Activated T-cell treated with anti-CD3 and anti-CD28 coated beads, Interleukin-2, amount 50 U/mL, for 48 hours (primary cell): ENCODE results near the gene FYB1.

Experiments used
- DNase-seq, 2 experiments: peaks; one replicate each; pipeline ENCODE4 v3.0.0-alpha.2; 2020

Gene FYB1

DNA sequence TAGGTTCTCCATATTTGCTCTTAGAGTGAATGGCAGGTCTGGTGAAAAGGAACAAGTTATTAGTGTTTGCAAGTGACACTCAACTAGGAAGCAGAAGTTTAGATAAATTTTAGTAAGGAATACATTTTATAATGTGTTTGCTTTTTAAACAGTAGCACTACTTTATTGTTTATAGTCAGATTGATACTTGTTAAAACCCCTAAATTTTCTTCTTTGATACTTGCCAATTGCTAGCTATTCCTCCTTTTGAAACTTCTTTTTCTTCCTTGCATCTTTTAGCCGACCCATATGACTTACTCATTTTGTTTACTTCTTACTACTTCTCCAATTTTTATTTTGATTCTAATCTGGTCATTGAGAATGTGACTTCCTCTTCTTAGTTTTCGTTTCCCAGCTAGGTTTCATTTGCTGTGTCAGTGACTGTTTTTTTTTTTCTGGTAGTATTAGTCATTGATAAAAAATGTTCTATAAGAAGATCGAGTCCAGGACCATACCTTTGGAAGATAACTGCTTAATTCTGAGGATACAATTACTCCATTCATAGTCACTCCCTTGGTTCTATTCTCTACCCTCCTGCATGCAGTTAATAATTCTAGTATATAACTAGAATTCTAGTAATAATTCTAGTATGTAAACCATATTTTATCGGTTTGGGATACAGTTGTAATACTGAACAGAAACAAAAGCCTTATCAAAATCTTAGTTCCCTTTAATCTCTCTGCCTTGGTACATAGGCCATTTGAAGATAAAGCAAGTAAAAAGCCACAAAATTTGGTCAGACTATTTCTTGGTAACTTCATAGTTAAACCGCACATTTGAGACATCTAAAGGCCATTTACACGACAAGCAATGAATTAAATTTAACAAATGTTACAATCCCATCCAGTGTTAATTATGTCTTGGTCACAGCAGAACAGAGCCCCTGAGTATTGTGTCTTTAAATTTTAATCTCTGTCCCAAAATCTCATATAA is 142.3 kb downstream of the FYB1 start:
- no peak for DNase-seq

DNA sequence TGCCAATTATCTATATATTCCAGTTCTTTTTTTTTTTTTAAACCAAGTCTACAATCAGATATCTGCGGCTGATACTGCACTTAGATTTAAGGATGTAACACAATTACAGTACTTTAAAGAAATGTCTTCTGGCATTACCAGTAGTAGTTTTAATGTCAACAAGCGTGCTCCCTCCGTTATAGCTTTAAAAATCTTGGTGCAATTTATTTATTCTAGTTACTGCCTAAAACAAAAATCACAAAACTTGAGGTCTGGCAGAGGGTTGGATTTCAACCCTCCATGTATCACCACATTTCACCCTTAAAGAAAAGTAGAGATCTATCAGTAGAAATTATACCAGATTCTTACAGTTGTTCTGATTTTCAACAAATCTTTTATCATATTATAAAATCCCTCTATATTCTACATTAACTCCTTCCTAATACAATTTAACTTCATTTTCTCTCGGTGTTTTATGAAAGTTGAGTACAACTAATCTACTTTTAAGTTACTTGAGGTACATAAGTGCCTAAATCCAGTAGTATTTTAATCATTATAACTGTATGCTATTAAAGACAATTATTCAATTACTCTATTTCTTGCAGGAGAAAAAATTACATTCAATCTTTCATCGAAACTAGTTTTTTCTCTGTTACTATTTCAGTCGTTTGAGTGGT is 143.1 kb downstream of the FYB1 start:
- no peak for DNase-seq

DNA sequence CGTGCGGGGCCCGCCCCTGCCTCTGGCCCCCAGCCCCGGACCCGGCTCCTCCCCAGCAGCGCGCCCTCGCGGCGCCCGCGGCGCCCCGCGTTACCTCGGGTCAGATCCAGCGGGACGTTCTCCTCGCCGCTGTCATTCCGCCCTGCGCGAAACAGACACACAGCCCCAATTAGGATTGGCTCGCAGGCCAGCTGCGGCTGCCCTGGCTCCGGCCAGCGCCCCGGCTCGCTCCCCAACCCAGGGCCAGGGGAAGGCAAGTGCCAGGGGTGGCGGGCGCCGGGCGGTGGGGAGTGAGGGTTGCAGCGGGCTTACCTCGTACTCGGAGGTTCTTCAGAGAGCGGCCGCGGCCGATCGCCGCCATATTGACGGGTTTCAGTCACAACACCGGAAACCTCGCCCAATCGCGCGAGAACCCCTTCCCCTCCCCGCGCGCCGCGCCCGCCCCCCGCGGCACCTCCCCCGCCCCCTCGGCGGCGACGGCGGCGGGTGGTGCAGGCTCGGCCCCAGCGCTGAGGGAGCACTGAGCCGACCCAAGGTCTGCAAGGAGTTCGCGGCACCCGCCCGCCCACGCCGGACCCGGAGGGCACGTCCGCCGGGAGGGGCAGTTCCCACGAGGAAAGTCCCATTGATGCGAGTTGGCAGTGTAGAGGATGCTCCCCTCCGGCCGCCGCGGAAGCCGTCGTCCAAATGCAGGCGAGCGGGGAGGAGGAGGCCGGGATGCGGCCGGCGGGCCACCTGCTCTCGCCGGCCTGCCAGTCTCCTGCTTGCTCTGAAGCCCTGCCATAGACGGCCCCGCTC is 145.1 kb downstream of the FYB1 start, which contains the start of gene RICTOR:
RICTOR (minus strand) TSS at position 383 of the 798 bp plus-strand sequence; CDS start at position 361, 22 bp downstream.
- DNase-seq = peak; percentile 93 to 96

DNA sequence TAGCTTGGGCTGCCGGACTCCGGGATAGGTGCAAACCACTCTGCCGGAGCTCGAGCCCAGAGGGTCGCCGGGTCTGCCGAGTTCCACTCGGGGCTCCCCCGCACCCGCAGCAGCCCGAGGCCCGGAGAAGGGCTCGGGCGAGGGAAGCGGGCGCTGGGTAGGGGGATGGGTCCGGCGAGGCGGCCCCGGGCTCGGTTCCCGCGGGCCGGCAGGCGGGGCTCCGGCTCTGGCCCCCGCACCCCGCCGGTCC is 145.7 kb downstream of the FYB1 start:
- peak in 1 of 2 experiments; percentile 72 for DNase-seq

DNA sequence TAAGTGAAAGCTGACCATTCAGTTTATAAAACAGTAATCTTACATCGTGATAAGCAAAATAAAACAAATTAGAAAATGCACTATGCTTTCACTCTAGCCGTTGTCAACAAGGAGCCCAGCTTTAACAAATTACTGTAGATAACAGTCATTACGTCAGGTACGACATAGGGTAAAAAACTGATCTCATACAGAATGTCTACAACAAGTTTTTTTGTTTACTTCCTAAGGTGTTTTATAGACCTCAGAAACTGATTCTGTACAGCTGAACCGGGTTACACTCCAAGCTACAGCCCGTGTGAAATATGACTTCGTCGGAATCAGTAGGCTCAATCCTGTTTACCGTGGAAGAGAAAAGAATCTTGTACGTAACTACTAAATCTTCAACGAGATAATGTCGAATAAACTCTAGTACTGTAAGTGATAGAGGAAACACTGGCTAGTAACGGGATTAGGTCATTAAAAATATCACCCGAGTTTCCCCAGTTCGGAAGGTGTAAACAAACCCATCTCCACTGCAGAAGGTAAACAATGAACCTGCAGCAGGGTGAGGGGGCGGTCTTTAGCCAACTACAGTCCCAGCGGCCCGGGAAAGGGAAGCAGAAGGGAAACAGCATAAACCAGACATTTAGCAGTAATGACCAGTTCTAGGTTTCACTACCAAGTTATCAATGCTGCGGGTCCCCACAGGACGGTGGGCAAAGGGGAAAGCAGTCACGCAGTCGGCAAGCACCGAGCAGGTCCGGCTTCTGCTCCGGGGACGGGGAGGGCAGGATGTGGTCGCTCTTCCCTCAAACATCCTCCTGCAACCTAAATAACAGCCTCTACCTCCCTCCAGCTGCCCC is 146.2 kb downstream of the FYB1 start:
- DNase-seq = peak; percentile 75

DNA sequence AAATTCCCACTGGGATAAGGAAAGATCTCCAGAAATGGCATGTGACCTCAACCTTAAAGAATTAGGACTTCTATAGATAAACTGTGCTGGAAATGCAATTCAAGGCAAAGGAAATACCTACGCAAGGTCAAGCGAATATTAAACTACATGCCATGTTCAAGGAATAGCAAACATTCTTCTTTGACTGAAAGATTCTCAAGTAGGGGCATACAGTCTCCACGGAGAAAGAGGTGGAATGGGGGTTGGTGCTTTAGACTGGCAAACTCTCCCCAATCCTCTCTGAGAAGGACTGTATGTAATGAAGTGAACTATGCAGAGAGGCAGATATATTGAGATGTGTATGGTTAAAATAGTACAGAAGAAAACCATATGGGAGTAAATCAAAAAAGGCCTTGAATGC is 151.3 kb downstream of the FYB1 start:
- DNase-seq = no peak

DNA sequence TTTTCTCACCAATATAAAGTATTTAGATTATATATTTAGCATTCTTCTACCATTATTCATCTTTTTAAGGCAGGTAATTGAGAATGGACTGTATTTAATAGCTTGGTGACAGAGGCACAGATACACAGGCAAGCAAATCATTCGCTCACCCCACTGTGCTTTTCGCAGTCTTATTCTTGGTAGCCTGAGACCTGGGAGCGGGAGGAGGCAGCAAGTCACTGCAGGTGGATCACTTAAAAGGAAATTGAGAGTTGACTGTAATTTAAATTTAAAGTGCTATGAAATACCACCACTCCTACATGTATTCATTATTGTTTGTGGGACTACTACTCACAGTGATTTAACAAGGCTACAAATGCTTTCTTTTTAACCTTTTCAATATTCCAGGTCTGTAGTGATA is 154.9 kb downstream of the FYB1 start:
- no peak for DNase-seq

DNA sequence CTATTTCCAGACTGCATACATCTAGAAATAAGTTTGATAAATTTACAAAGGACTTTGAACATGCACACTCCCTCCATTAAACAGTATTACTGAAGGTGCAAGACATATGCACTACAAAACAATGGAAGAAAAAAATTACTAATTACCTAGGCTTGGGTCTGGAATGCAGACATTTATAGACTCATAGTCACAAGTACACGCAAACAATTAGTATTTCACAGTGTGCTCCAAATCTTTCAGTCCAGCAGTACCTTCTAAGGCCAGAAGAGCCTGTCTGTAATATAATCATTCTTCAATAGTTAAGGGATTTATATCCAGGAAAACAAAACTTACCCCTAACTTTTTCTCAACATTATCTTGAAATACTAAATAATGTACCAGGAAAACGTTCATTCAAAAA is 156.3 kb downstream of the FYB1 start:
- no peak for DNase-seq

DNA sequence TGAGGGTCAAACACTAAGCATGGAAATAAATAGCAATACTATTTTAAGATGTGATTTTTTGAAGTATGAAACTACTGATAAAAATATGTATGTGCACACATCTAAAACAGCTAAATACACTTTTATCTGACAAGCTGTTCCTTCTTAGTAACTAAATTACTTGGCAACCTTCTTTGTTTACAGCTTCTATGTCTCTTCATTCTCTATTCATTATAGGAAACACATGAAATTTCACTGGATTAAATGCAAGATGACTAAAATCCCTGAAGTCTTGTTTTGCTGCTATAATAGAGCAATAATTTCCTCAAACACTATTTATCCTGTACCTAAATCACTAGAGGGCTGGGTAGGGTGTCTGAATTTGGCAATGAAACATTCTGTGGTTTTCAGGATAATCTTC is 156.8 kb downstream of the FYB1 start:
- DNase-seq = no peak

DNA sequence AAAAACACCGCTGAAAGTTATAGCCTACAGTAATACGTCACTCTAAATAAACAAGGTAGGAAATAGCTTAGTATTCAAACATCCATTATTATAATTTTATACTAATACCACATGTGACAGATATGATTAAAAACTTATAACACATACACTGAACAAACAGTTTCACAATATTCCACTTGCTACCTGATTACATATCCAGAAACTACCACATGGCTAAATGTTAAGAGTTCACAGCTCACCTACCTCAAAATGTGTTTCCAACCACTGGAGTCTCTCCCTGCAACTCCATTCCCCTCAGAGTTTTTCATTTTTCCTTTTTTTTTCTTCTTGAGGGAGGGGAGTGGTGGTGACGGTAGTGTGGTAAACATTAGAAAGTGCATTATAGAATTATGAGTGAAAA is 157.3 kb downstream of the FYB1 start:
- DNase-seq = no peak

DNA sequence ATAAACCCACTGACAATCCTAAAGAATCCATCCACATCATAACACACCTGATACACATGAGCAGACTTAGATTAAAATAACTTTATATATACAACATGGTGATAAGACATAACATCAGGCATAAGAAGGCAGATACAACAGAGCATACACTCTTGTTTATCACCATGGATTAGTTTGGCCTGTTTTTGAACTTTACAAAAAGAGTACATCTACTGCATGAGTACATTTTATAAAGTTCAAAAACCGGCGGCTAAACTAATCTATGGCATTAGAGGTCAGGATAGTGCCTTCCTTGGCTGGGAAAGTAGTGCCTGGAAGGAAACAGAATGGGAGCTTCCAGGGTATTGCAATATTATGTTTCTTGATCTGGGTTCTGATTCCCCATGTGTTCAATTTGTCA is 160.3 kb downstream of the FYB1 start:
- DNase-seq = no peak

DNA sequence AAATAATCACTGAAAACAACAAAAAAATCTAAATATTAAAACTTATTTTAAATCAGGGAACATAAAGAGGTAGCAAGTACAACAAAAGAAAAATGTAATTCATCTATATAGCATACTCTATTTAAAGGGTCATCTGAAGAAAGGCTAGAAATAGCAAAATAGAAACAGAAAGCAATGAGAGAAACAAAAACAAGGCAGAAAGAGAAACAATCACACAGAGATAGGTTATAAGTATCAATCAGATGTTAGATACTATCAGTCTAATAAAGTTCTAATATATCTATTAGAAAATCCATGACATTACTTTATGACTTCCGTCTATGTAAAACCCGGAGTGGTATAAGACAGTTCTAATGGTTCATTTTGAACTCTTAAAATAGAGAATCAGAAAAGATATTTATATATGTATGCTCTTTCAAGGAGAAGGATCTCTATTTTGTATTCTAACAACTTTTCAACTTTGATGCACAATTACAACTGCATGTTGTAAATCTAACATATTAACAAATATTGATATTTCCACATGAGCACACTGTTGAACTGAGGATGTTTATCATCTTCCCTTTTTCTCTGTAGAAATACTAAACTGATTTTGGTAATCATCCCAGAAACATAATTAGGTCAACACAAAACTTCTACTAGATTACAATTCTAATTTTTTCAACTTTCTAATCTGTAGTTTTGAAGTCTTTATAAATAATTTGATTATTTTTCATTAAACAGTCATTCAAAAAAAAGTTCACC is 161.0 kb downstream of the FYB1 start:
- DNase-seq = no peak

DNA sequence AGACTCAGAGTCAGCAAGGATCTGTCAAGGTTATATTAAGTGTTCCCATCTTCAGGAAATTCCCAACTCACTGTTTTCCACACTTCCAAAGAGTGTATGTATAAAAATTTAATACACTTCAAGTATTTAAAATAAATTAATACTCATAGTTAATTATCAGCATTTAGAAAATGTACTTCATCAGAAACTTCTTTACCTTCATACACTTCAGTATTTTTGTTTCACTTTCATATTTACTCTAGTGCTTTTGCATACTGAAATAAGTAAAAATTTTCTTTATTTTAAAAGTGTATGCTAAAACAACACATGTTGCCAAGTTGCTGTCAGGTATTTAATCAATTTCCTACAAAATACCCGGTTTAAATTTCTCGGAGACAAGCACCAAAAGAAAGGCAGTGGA is 161.6 kb downstream of the FYB1 start:
- no peak for DNase-seq

DNA sequence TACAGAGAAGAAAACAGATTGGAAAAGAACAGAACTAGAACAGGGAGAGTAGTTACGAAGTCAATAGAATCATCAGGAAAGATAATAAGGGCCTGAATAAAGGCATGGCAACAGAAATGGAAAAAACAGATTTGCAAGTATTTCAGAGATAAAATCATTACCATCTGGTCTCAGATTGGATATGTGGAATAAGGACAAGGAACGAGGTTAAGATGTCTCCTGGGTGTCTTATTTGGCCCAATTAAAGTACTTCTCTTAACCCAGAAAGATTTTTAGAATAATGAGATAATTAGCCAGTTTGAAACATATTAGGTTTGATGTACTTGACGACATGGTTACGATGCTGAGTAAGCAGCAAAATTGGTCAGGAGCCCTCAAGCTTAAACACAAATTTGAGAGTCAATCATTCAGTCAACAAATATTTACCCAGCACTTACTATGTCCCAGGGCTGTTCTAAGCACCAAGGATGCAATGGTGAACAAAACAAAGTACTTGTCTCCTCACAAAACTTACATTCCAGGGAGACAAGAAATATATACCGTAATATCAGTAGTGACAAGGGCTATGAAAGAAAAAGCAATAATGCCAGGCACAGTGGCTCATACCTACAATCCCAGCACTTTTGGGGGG is 163.5 kb downstream of the FYB1 start:
- no peak for DNase-seq
